ENCODE measurements around the gene STARD13.

- TF ChIP-seq EGR1 (IDR thresholded peaks at IDR 0.05; ENCODE audit: low read depth in 2 of 2), result no peak
- TF ChIP-seq RAD21 (IDR thresholded peaks at IDR 0.05), result no peak
- TF ChIP-seq, protein P1, sequence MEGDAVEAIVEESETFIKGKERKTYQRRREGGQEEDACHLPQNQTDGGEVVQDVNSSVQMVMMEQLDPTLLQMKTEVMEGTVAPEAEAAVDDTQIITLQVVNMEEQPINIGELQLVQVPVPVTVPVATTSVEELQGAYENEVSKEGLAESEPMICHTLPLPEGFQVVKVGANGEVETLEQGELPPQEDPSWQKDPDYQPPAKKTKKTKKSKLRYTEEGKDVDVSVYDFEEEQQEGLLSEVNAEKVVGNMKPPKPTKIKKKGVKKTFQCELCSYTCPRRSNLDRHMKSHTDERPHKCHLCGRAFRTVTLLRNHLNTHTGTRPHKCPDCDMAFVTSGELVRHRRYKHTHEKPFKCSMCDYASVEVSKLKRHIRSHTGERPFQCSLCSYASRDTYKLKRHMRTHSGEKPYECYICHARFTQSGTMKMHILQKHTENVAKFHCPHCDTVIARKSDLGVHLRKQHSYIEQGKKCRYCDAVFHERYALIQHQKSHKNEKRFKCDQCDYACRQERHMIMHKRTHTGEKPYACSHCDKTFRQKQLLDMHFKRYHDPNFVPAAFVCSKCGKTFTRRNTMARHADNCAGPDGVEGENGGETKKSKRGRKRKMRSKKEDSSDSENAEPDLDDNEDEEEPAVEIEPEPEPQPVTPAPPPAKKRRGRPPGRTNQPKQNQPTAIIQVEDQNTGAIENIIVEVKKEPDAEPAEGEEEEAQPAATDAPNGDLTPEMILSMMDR (IDR thresholded peaks at IDR 0.05; ENCODE audit: low read depth, low read length, missing input control), result no peak
These were observed 22.1 kb downstream of the STARD13 start for GRCh38 chr13:33263484-33263883.

All from liver (tissue), 3 donors.